ENCODE results near the gene PTPRN2. TPM values are rescaled to one million over a fixed set of nuclear protein-coding genes. Genes with fewer than 3 reads are reported as not detected.
A peak's percentile ranks its signal among the peaks of the same experiment; 100 is the strongest.

The PTPRN2 gene
- total and polyA plus RNA-seq, 2 of the 13 experiments (the other 11 are each of a cell fraction or from before 2014, with no cell fraction given): 2.5 to 24.2 TPM

DNA sequence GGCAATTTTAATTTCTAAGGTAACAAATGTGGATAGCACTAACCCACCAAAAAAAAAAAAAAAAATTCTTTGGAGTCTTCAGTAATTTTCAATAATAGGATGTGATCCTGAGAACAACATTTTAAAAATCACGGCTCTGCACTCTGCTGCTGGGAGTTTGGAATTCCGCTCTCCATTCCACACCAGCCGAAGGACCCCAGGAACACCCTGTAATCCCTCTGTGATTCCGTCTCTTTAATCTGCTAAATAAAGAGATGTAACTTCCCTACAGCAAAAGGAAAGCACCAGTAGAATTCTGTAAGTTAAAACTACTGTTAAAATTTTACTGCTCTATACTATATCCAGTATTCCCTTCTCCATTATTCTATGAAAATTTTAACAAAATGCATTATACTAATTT is 284.5 kb downstream of the PTPRN2 start:
- in situ Hi-C loops (cut with HindIII; ENCODE audit: extremely low pct_ligation_motif_present, low pct_unique_long_range_greater_than_20kb): no loop called here
- no peak for DNase-seq (ENCODE audit: low spot score)
- TF ChIP-seq, protein P1, sequence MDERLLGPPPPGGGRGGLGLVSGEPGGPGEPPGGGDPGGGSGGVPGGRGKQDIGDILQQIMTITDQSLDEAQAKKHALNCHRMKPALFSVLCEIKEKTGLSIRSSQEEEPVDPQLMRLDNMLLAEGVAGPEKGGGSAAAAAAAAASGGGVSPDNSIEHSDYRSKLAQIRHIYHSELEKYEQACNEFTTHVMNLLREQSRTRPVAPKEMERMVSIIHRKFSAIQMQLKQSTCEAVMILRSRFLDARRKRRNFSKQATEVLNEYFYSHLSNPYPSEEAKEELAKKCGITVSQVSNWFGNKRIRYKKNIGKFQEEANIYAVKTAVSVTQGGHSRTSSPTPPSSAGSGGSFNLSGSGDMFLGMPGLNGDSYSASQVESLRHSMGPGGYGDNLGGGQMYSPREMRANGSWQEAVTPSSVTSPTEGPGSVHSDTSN (CRISPR knock-in tag; IDR thresholded peaks at IDR 0.05): no peak
- H4K20me1 ChIP-seq (ENCODE audit: insufficient read depth, low read length): no peaks in the 10 kb centered on the region; the same call in 1 of the 2 replicates
- H3K4me1 ChIP-seq (ENCODE audit: insufficient read depth, low read length): peaks cover 20% of the 10 kb centered on the region
- H3K9ac ChIP-seq (ENCODE audit: insufficient read depth, low read depth, low read length): no peak overlapping the region
- H2AFZ ChIP-seq (ENCODE audit: low read length): no peak overlapping the region
- 97% methylated on average over 4 of the region's 4 CpGs for WGBS (ENCODE audit: low lambda C conversion rate)
- H3K9me3 ChIP-seq (ENCODE audit: low read length): peaks cover 8% of the 10 kb centered on the region
- ChIA-PET POLR2A (no interaction called here), CTCF (ENCODE audit: low intra/inter-chr PET ratio, low total read pairs) (no interaction called here)
- BruUV-seq (replicated peaks): no TSS peak
- no peak overlapping the region for H3K4me3 ChIP-seq (replicated peaks in 1 of 3; ENCODE audit: insufficient read depth in 1 of 3, low read depth in 2 of 3, low read length in 3 of 3)
- no peak for FAIRE-seq
- intact Hi-C loops (cut with micrococcal nuclease; ENCODE audit: unreplicated experiment): no loop called here
- no peak overlapping the region for H3K4me2 ChIP-seq (ENCODE audit: low read depth, low read length)
- no peaks in the 10 kb centered on the region for H3K27me3 ChIP-seq (ENCODE audit: control insufficient read depth in 1 of 2, insufficient read depth in 2 of 2, low read length in 2 of 2)
- no peaks in the 10 kb centered on the region; a peak in 1 of 5 replicates for H3K36me3 ChIP-seq (replicated peaks in 1 of 2; ENCODE audit: control insufficient read depth in 1 of 2, insufficient read depth in 2 of 2, low read length in 2 of 2)
- H3K27ac ChIP-seq (ENCODE audit: extremely low read length, insufficient read depth, low read length): no peak overlapping the region
- H3K79me2 ChIP-seq (ENCODE audit: insufficient read depth, low read length): no peaks in the 10 kb centered on the region
- no peak for ATAC-seq

DNA sequence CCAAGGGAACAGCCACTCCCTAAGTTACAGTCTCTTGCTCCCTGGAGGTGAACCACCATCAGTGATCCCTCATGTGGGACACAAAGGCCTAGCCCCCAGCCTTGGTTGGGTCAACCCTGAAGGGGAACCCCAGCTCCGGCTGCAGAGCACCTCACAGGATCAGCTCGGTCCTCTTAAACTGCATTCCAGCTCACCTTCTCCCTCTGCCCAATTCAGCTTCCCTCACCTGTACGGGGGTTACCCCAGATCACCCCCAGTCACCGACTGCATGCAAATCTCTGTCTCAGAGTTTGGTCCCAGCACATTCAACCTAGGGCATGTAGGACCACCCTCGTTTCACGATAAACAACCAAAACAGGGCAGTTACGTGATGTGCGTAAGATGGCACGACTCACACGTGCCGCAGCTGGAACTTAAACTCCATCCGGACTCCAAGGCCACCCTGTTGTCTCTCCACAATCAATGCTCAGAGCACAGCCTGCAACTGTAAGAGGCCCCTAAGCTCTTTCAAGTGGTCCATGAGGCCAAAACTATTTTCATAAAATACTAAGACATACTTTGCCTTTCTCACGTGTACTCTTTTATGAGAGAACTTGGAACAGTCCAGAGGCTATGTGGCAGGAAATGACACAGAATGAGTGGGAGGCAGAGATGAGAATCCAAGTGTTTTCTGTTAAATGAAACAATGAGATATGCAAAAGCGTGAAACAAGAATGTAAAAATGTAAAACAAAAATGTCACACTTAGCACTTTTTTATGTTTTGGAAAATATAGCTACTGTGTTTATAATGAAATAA is 285.2 kb downstream of the PTPRN2 start:
- intact Hi-C loops (cut with micrococcal nuclease; ENCODE audit: unreplicated experiment) (no loop called here), in situ Hi-C loops (cut with HindIII; ENCODE audit: extremely low pct_ligation_motif_present, low pct_unique_long_range_greater_than_20kb) (no loop called here)
- Histone ChIP-seq H3K9me3 (ENCODE audit: low read length) (peaks cover 2% of the 10 kb centered on the region), H3K4me1 (ENCODE audit: insufficient read depth, low read length) (peaks cover 20% of the 10 kb centered on the region), H4K20me1 (ENCODE audit: insufficient read depth, low read length) (no peaks in the 10 kb centered on the region; the same call in 1 of the 2 replicates), H3K4me2 (ENCODE audit: low read depth, low read length) (no peak overlapping the region), H3K4me3 (replicated peaks in 1 of 3; ENCODE audit: insufficient read depth in 1 of 3, low read depth in 2 of 3, low read length in 3 of 3) (no peak overlapping the region), H3K79me2 (ENCODE audit: insufficient read depth, low read length) (no peaks in the 10 kb centered on the region), H3K9ac (ENCODE audit: insufficient read depth, low read depth, low read length) (no peak overlapping the region), H3K27me3 (ENCODE audit: control insufficient read depth in 1 of 2, insufficient read depth in 2 of 2, low read length in 2 of 2) (no peaks in the 10 kb centered on the region), H3K36me3 (replicated peaks in 1 of 2; ENCODE audit: control insufficient read depth in 1 of 2, insufficient read depth in 2 of 2, low read length in 2 of 2) (no peaks in the 10 kb centered on the region; a peak in 1 of 5 replicates), H2AFZ (ENCODE audit: low read length) (no peak overlapping the region), H3K27ac (ENCODE audit: extremely low read length, insufficient read depth, low read length) (no peak overlapping the region)
- POLR2A ChIA-PET: no interaction called here
- FAIRE-seq (no peak), DNase-seq (ENCODE audit: low spot score) (no peak), ATAC-seq (no peak)
- TF ChIP-seq SMAD3 (CRISPR knock-in tag; IDR thresholded peaks at IDR 0.05): no peak
- TF ChIP-seq MAZ (IDR thresholded peaks at IDR 0.05; ENCODE audit: borderline replicate concordance, low read depth, low read length): no peak
- TF ChIP-seq MAZ (CRISPR knock-in tag; IDR thresholded peaks at IDR 0.05; ENCODE audit: low read depth): no peak
- peak in 1 of 2 experiments; percentile 47; a peak in 2 of 4 replicates for TF ChIP-seq MAFK (conservative IDR thresholded peaks at IDR 0.05 in 1 of 2, IDR thresholded peaks at IDR 0.05 in 1 of 2; ENCODE audit: low read length in 2 of 2)
- BruUV-seq (replicated peaks): no TSS peak
- 91% methylated on average over 14 of the region's 14 CpGs for WGBS (ENCODE audit: low lambda C conversion rate)
- CTCF ChIA-PET (ENCODE audit: low intra/inter-chr PET ratio, low total read pairs): no interaction called here
